ENCODE measurements around the gene EPM2A. TPM values are rescaled to one million over a fixed set of nuclear protein-coding genes. Genes with fewer than 3 reads are reported as not detected.

Gene EPM2A
- total RNA-seq, 1 experiment from 2014 or later = 6.4 TPM

GRCh38 chr6:145689529-145689928 is 45.8 kb downstream of the EPM2A start:
- Histone ChIP-seq H3K9me2 (ENCODE audit: insufficient read depth) (no peaks in the 10 kb centered on the region), H3K4me2 (ENCODE audit: low read length) (no peak overlapping the region), H3K36me3 (ENCODE audit: control insufficient read depth in 1 of 2, insufficient read depth in 2 of 2, low read length in 2 of 2) (no peaks in the 10 kb centered on the region), H3K79me2 (ENCODE audit: insufficient read depth, low read length) (no peaks in the 10 kb centered on the region), H3K4me1 (ENCODE audit: control insufficient read depth in 1 of 2, insufficient read depth in 2 of 2, low read length in 2 of 2) (no peaks in the 10 kb centered on the region), H3K27ac (ENCODE audit: low read depth, low read length) (no peak overlapping the region), H2AFZ (ENCODE audit: low read depth, low read length, poor library complexity, severe bottlenecking) (no peak overlapping the region), H3K9me3 (ENCODE audit: control insufficient read depth in 1 of 2, insufficient read depth in 1 of 2, low read depth in 1 of 2, low read length in 2 of 2) (no peaks in the 10 kb centered on the region), H3K4me3 (replicated peaks in 1 of 2; ENCODE audit: low read depth in 1 of 2, low read length in 2 of 2) (no peak overlapping the region), H3K9ac (ENCODE audit: low read length) (no peak overlapping the region), H3K27me3 (ENCODE audit: insufficient read depth, low read length) (no peaks in the 10 kb centered on the region), H4K20me1 (ENCODE audit: insufficient read depth) (no peaks in the 10 kb centered on the region)
- intact Hi-C loops (cut with micrococcal nuclease) = no loop called here
- DNase-seq (ENCODE audit: low read depth, low spot score) (no peak), ATAC-seq (no peak)
- BruUV-seq (replicated peaks) = no TSS peak
- POLR2A ChIA-PET = no interaction called here
- RAD21 ChIA-PET (ENCODE audit: low non-redundant PET in 1 of 2, low total read pairs in 2 of 2, uncharacterized antibody in 2 of 2, unreplicated experiment in 2 of 2) = no interaction called here
- CTCF ChIA-PET = no interaction called here
- no peak for TF ChIP-seq TCF7L2 (IDR thresholded peaks at IDR 0.05; ENCODE audit: borderline replicate concordance, extremely low read depth, insufficient read depth, insufficient read length)
- no peak for TF ChIP-seq SP1 (IDR thresholded peaks at IDR 0.05; ENCODE audit: low read depth)
- TF ChIP-seq YY1 (IDR thresholded peaks at IDR 0.05; ENCODE audit: extremely low read depth, insufficient replicate concordance, low read depth, low read length) = no peak
- no peak for TF ChIP-seq ATF3 (IDR thresholded peaks at IDR 0.05)
- TF ChIP-seq ZNF274 (IDR thresholded peaks at IDR 0.05; ENCODE audit: low read depth, low read length) = no peak
- no peak for TF ChIP-seq EGR1 (IDR thresholded peaks at IDR 0.05; ENCODE audit: low read depth)
- no peak for TF ChIP-seq EZH2 (IDR thresholded peaks at IDR 0.05)
- no peak for TF ChIP-seq POLR2A (IDR thresholded peaks at IDR 0.05; ENCODE audit: borderline replicate concordance, extremely low read depth, insufficient read depth, insufficient read length)
- TF ChIP-seq, protein P1, sequence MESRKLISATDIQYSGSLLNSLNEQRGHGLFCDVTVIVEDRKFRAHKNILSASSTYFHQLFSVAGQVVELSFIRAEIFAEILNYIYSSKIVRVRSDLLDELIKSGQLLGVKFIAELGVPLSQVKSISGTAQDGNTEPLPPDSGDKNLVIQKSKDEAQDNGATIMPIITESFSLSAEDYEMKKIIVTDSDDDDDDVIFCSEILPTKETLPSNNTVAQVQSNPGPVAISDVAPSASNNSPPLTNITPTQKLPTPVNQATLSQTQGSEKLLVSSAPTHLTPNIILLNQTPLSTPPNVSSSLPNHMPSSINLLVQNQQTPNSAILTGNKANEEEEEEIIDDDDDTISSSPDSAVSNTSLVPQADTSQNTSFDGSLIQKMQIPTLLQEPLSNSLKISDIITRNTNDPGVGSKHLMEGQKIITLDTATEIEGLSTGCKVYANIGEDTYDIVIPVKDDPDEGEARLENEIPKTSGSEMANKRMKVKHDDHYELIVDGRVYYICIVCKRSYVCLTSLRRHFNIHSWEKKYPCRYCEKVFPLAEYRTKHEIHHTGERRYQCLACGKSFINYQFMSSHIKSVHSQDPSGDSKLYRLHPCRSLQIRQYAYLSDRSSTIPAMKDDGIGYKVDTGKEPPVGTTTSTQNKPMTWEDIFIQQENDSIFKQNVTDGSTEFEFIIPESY (IDR thresholded peaks at IDR 0.05; ENCODE audit: extremely low read depth, insufficient replicate concordance, low read length) = no peak
- no peak for TF ChIP-seq POLR2AphosphoS5 (IDR thresholded peaks at IDR 0.05; ENCODE audit: low read depth, low read length)
- no peak for TF ChIP-seq ELF1 (IDR thresholded peaks at IDR 0.05; ENCODE audit: borderline replicate concordance, low read depth)
- TF ChIP-seq, protein P2, sequence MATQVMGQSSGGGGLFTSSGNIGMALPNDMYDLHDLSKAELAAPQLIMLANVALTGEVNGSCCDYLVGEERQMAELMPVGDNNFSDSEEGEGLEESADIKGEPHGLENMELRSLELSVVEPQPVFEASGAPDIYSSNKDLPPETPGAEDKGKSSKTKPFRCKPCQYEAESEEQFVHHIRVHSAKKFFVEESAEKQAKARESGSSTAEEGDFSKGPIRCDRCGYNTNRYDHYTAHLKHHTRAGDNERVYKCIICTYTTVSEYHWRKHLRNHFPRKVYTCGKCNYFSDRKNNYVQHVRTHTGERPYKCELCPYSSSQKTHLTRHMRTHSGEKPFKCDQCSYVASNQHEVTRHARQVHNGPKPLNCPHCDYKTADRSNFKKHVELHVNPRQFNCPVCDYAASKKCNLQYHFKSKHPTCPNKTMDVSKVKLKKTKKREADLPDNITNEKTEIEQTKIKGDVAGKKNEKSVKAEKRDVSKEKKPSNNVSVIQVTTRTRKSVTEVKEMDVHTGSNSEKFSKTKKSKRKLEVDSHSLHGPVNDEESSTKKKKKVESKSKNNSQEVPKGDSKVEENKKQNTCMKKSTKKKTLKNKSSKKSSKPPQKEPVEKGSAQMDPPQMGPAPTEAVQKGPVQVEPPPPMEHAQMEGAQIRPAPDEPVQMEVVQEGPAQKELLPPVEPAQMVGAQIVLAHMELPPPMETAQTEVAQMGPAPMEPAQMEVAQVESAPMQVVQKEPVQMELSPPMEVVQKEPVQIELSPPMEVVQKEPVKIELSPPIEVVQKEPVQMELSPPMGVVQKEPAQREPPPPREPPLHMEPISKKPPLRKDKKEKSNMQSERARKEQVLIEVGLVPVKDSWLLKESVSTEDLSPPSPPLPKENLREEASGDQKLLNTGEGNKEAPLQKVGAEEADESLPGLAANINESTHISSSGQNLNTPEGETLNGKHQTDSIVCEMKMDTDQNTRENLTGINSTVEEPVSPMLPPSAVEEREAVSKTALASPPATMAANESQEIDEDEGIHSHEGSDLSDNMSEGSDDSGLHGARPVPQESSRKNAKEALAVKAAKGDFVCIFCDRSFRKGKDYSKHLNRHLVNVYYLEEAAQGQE (IDR thresholded peaks at IDR 0.05; ENCODE audit: low read depth) = no peak
- TF ChIP-seq, protein P3, sequence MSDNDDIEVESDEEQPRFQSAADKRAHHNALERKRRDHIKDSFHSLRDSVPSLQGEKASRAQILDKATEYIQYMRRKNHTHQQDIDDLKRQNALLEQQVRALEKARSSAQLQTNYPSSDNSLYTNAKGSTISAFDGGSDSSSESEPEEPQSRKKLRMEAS (IDR thresholded peaks at IDR 0.05) = no peak
- no peak for TF ChIP-seq ZFX (IDR thresholded peaks at IDR 0.05)
- TF ChIP-seq CEBPB (IDR thresholded peaks at IDR 0.05; ENCODE audit: low read depth) = no peak
- TF ChIP-seq RAD21 (IDR thresholded peaks at IDR 0.05; ENCODE audit: low read depth) = no peak
- no peak for TF ChIP-seq CBX3 (IDR thresholded peaks at IDR 0.05; ENCODE audit: low read depth)
- no peak for TF ChIP-seq SIN3A (IDR thresholded peaks at IDR 0.05; ENCODE audit: low read depth)
- TF ChIP-seq EZH2phosphoT487 (IDR thresholded peaks at IDR 0.05; ENCODE audit: borderline replicate concordance) = no peak
- TF ChIP-seq CTCF (IDR thresholded peaks at IDR 0.05 in 2 of 3, conservative IDR thresholded peaks at IDR 0.05 in 1 of 3; ENCODE audit: borderline replicate concordance in 1 of 3, insufficient read depth in 1 of 3, low read depth in 2 of 3, low read length in 2 of 3) = no peak
